Osteocyte (in vitro differentiated cells): Measurements from ENCODE around the gene AMZ2. TPM values are rescaled to one million over a fixed set of nuclear protein-coding genes. Genes with fewer than 3 reads are reported as not detected.
A peak's percentile ranks its signal among the peaks of the same experiment; 100 is the strongest.
"Not testable (repeated sequence)": the region's sequence is repeated elsewhere in the genome, so short reads cannot be mapped to it uniquely, and the experiment has no call there.

ENCODE experiments used
- DNase-seq: peaks from one replicate; pipeline ENCODE4 v3.0.0; 2021; ENCODE audit warnings: mixed read lengths; ENCODE audit not compliant: unreplicated experiment; ENCODE audit errors: extremely low spot score
- H3K27ac Mint-ChIP-seq: one replicate; pipeline ENCODE4 v1.8.0; 2021; ENCODE audit warnings: mild to moderate bottlenecking, mixed read lengths; ENCODE audit not compliant: unreplicated experiment
- H3K27me3 Mint-ChIP-seq: one replicate; pipeline ENCODE4 v1.8.0; 2021; ENCODE audit warnings: mixed read lengths; ENCODE audit not compliant: unreplicated experiment
- H3K36me3 Mint-ChIP-seq: one replicate; pipeline ENCODE4 v1.8.0; 2021; ENCODE audit warnings: mixed read lengths; ENCODE audit not compliant: unreplicated experiment
- H3K4me1 Mint-ChIP-seq: one replicate; pipeline ENCODE4 v1.8.0; 2021; ENCODE audit warnings: mixed read lengths; ENCODE audit not compliant: unreplicated experiment
- H3K4me3 Mint-ChIP-seq: one replicate; pipeline ENCODE4 v1.8.0; 2021; ENCODE audit warnings: mild to moderate bottlenecking, moderate library complexity, mixed read lengths; ENCODE audit not compliant: unreplicated experiment
- H3K9me3 Mint-ChIP-seq: one replicate; pipeline ENCODE4 v1.8.0; 2021; ENCODE audit warnings: mixed read lengths; ENCODE audit not compliant: unreplicated experiment
- CTCF ChIP-seq: fragments of 200-600 bp; sonication (generic); IDR thresholded peaks from 2 replicates; pipeline ENCODE4 v1.5.0; 2021; ENCODE audit warnings: antibody characterized with exemption, mild to moderate bottlenecking, moderate library complexity
- total RNA-seq: library from RNA; stranded (reverse); gene quantifications from 2 replicates; pipeline ENCODE4 v1.2.1, GENCODE V29; 2021

Gene AMZ2
- total RNA-seq, 1 donor from 2014 or later = 69.8 TPM

- Mint-ChIP-seq H3K27me3 (no peaks in the 10 kb centered on the region), H3K4me3 (no peak overlapping the region), H3K36me3 (no peaks in the 10 kb centered on the region), H3K4me1 (no peaks in the 10 kb centered on the region), H3K27ac (no peak overlapping the region), H3K9me3 (peaks cover 6% of the 10 kb centered on the region)
- DNase-seq = no peak
- TF ChIP-seq CTCF = no peak
Observed at GRCh38 chr17:68277807-68278206, 30.0 kb downstream of the AMZ2 start.

- not testable (repeated sequence) for H3K4me3 Mint-ChIP-seq, H3K9me3 Mint-ChIP-seq, H3K4me1 Mint-ChIP-seq, H3K36me3 Mint-ChIP-seq, DNase-seq, H3K27me3 Mint-ChIP-seq, H3K27ac Mint-ChIP-seq
Observed at GRCh38 chr17:68281965-68282364, 34.1 kb downstream of the AMZ2 start.

- Mint-ChIP-seq H3K27ac (no peak overlapping the region), H3K4me1 (peaks cover 13% of the 10 kb centered on the region), H3K9me3 (no peaks in the 10 kb centered on the region), H3K4me3 (no peak overlapping the region), H3K27me3 (peaks cover 19% of the 10 kb centered on the region), H3K36me3 (peaks cover 2% of the 10 kb centered on the region)
- no peak for TF ChIP-seq CTCF
- no peak for DNase-seq
Observed at GRCh38 chr17:68288375-68288774, 40.5 kb downstream of the AMZ2 start.

GRCh38 chr17:68288804-68289203 lies 41.0 kb downstream of the AMZ2 start:
- DNase-seq = no peak
- peaks cover 19% of the 10 kb centered on the region for H3K27me3 Mint-ChIP-seq
- peaks cover 13% of the 10 kb centered on the region for H3K4me1 Mint-ChIP-seq
- H3K9me3 Mint-ChIP-seq = no peaks in the 10 kb centered on the region
- H3K4me3 Mint-ChIP-seq = no peak overlapping the region
- peaks cover 2% of the 10 kb centered on the region for H3K36me3 Mint-ChIP-seq
- H3K27ac Mint-ChIP-seq = no peak overlapping the region
- no peak for TF ChIP-seq CTCF

- Mint-ChIP-seq H3K27me3 (peaks cover 19% of the 10 kb centered on the region), H3K4me1 (peaks cover 13% of the 10 kb centered on the region), H3K4me3 (peak overlapping the region; percentile 81), H3K27ac (no peak overlapping the region), H3K9me3 (no peaks in the 10 kb centered on the region), H3K36me3 (peaks cover 2% of the 10 kb centered on the region)
- no peak for TF ChIP-seq CTCF
- DNase-seq = no peak
Observed at GRCh38 chr17:68289473-68289872, 41.6 kb downstream of the AMZ2 start.

- Mint-ChIP-seq H3K9me3 (no peaks in the 10 kb centered on the region), H3K27me3 (peaks cover 19% of the 10 kb centered on the region), H3K27ac (no peak overlapping the region), H3K4me3 (peak overlapping the region; percentile 81), H3K36me3 (peaks cover 2% of the 10 kb centered on the region), H3K4me1 (peaks cover 13% of the 10 kb centered on the region)
- no peak for TF ChIP-seq CTCF
- DNase-seq = no peak
Observed at GRCh38 chr17:68289936-68290267, 42.1 kb downstream of the AMZ2 start.
